ENCODE data around the gene ESR1. TPM values are rescaled to one million over a fixed set of nuclear protein-coding genes. Genes with fewer than 3 reads are reported as not detected.

Gene ESR1
- total RNA-seq, 1 experiment from 2014 or later = not detected

- Histone ChIP-seq H3K27ac (ENCODE audit: insufficient read length, low read depth, low read length) (no peak overlapping the region), H3T11ph (ENCODE audit: low read length) (no peak overlapping the region), H3K4ac (ENCODE audit: low read depth, low read length) (no peak overlapping the region), H4K91ac (ENCODE audit: insufficient read length, low read depth, low read length) (no peak overlapping the region), H3K14ac (ENCODE audit: insufficient read depth, low read length) (no peak overlapping the region), H2BK15ac (ENCODE audit: low read depth, low read length) (no peak overlapping the region), H2AFZ (ENCODE audit: low read length) (no peak overlapping the region), H2AK5ac (ENCODE audit: insufficient read length, low read length) (no peak overlapping the region), H3K4me2 (ENCODE audit: insufficient read depth, insufficient read length, low read length) (no peak overlapping the region), H2BK5ac (ENCODE audit: insufficient read length, low read length) (no peak overlapping the region), H3K56ac (ENCODE audit: insufficient read length, low read depth, low read length) (no peak overlapping the region), H3K9me3 (ENCODE audit: control insufficient read depth, low read depth, low read length) (no peaks in the 10 kb centered on the region), H3K23ac (ENCODE audit: insufficient read length, low read depth, low read length) (no peak overlapping the region), H4K5ac (ENCODE audit: insufficient read length, low read depth, low read length) (no peak overlapping the region), H2BK120ac (ENCODE audit: low read depth, low read length, poor library complexity, severe bottlenecking) (no peak overlapping the region), H3K79me2 (ENCODE audit: insufficient read depth, low read length) (no peaks in the 10 kb centered on the region; the same call in 1 of the 2 replicates), H3K27me3 (ENCODE audit: insufficient read depth, low read length) (no peaks in the 10 kb centered on the region), H4K8ac (replicated peaks; ENCODE audit: insufficient read length, low read depth, low read length) (no peak overlapping the region), H3K18ac (ENCODE audit: insufficient read length, low read depth, low read length) (no peak overlapping the region), H3K4me1 (ENCODE audit: insufficient read depth, low read length) (no peaks in the 10 kb centered on the region), H3K23me2 (ENCODE audit: insufficient read length, low read depth, low read length, poor library complexity, severe bottlenecking) (no peaks in the 10 kb centered on the region), H3K79me1 (ENCODE audit: insufficient read depth, low read depth, low read length, poor library complexity, severe bottlenecking) (no peaks in the 10 kb centered on the region), H3K9ac (ENCODE audit: extremely low read depth, insufficient read length, low read length) (no peak overlapping the region), H2BK20ac (ENCODE audit: low read depth, low read length, poor library complexity, severe bottlenecking) (no peak overlapping the region), H4K20me1 (ENCODE audit: control insufficient read depth, insufficient read depth, insufficient read length) (no peaks in the 10 kb centered on the region), H2BK12ac (ENCODE audit: insufficient read length, low read depth, low read length) (no peak overlapping the region)
- WGBS (ENCODE audit: extremely low coverage, insufficient read length, low lambda C conversion rate) = no CpG with 5 or more reads among the region's 2 CpGs
- Mint-ChIP-seq H3K27ac (no peak overlapping the region), H3K27me3 (ENCODE audit: low read depth) (no peaks in the 10 kb centered on the region; the same call in 1 of the 2 replicates), H3K4me1 (no peaks in the 10 kb centered on the region), H3K9me3 (peaks cover 0 to 3% of the 10 kb centered on the region in 2 experiments; a peak in 1 of 5 replicates), H3K36me3 (ENCODE audit: insufficient read depth in 1 of 3, low read depth in 3 of 3) (no peaks in the 10 kb centered on the region), H3K4me3 (no peak overlapping the region)
- TF ChIP-seq, protein P1, sequence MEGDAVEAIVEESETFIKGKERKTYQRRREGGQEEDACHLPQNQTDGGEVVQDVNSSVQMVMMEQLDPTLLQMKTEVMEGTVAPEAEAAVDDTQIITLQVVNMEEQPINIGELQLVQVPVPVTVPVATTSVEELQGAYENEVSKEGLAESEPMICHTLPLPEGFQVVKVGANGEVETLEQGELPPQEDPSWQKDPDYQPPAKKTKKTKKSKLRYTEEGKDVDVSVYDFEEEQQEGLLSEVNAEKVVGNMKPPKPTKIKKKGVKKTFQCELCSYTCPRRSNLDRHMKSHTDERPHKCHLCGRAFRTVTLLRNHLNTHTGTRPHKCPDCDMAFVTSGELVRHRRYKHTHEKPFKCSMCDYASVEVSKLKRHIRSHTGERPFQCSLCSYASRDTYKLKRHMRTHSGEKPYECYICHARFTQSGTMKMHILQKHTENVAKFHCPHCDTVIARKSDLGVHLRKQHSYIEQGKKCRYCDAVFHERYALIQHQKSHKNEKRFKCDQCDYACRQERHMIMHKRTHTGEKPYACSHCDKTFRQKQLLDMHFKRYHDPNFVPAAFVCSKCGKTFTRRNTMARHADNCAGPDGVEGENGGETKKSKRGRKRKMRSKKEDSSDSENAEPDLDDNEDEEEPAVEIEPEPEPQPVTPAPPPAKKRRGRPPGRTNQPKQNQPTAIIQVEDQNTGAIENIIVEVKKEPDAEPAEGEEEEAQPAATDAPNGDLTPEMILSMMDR (conservative IDR thresholded peaks at IDR 0.05) = no peak
- no peak for DNase-seq
Measured at GRCh38 chr6:151783692-151784091, 23.8 kb upstream of the ESR1 start.
